SK-N-MC (cell line): ENCODE results near the gene DHX29.
A peak's percentile ranks its signal among the peaks of the same experiment; 100 is the strongest.

Experiments
- DNase-seq: peaks from one replicate; pipeline ENCODE4 v3.0.0-alpha.2; 2011; ENCODE audit warnings: low read depth, low spot score
- H3K27ac ChIP-seq: fragments of 200-600 bp; sonication (generic); 2 replicates; pipeline ENCODE4 v1.5.1; 2016; ENCODE audit warnings: mixed run types
- H3K36me3 ChIP-seq: fragments of 200-600 bp; sonication (generic); 2 replicates; pipeline ENCODE4 v1.6.1; 2017; ENCODE audit warnings: antibody characterized with exemption, low read length, mixed read lengths; ENCODE audit not compliant: insufficient read depth
- H3K4me3 ChIP-seq: fragments of 200-600 bp; sonication (generic); 2 replicates; pipeline ENCODE4 v1.5.1; 2016
- H3K9ac ChIP-seq: fragments of 200-600 bp; sonication (generic); 2 replicates; pipeline ENCODE4 v1.8.0; 2017; ENCODE audit warnings: mixed run types, mixed read lengths; ENCODE audit not compliant: insufficient read length
- H3K9me3 ChIP-seq: fragments of 200-600 bp; sonication (generic); 2 replicates; pipeline ENCODE4 v1.6.1; 2017; ENCODE audit warnings: low read depth, mild to moderate bottlenecking, antibody characterized with exemption, low read length, moderate library complexity, mixed read lengths
- EZH2 ChIP-seq: fragments of 200-600 bp; sonication (generic); IDR thresholded peaks from one replicate; pipeline ENCODE4 v1.6.1; 2017; ENCODE audit warnings: antibody characterized with exemption
- FOXP2 ChIP-seq: optimal IDR thresholded peaks from 2 replicates; pipeline ENCODE3; 2011; ENCODE audit warnings: mild to moderate bottlenecking, moderate library complexity; ENCODE audit not compliant: insufficient read depth; ENCODE audit errors: extremely low read length, control extremely low read depth
- POLR2AphosphoS5 ChIP-seq: IDR thresholded peaks from 2 replicates; pipeline ENCODE4 v1.6.1; 2012; ENCODE audit warnings: mild to moderate bottlenecking, low read depth, low read length, borderline replicate concordance

DHX29 gene

GRCh38 chr5:55232985-55233928 is 74.2 kb downstream of the DHX29 start, which contains the start of gene CCNO:
CCNO (minus strand) TSS chr5:55233608; CDS start chr5:55233523, 85 bp downstream.
- no peak within 1 kb of the TSS for H3K27ac ChIP-seq

GRCh38 chr5:55232271-55232984 is 75.1 kb downstream of the DHX29 start:
- H3K27ac ChIP-seq, result no peak overlapping the region
- peak overlapping the region; percentile 97 for H3K4me3 ChIP-seq
- no peak for DNase-seq
- H3K9ac ChIP-seq, result peak overlapping the region; percentile 69
- H3K36me3 ChIP-seq, result no peaks in the 10 kb centered on the region
- no peaks in the 10 kb centered on the region for H3K9me3 ChIP-seq
- TF ChIP-seq POLR2AphosphoS5 (peak; percentile 50; the same call in 1 of the 2 replicates), FOXP2 (no peak)

More at GRCh38 chr5:55232985-55233928, 74.2 kb downstream of the DHX29 start, which contains the start of gene CCNO:
- no peaks in the 10 kb centered on the region for H3K36me3 ChIP-seq
- peak within 1 kb of the TSS; percentile 97 for H3K4me3 ChIP-seq
- TF ChIP-seq FOXP2, result no peak
- peak; percentile 88 for TF ChIP-seq POLR2AphosphoS5
- no peaks in the 10 kb centered on the region for H3K9me3 ChIP-seq
- peak; percentile 22 for DNase-seq
- H3K9ac ChIP-seq, result peak within 1 kb of the TSS; percentile 69

- H3K36me3 ChIP-seq, result no peaks in the 10 kb centered on the region
- no peak for DNase-seq
- TF ChIP-seq POLR2AphosphoS5 (no peak), EZH2 (no peak), FOXP2 (no peak)
- peak overlapping the region; percentile 97 for H3K4me3 ChIP-seq
- no peak overlapping the region for H3K27ac ChIP-seq
- no peak overlapping the region for H3K9ac ChIP-seq
- no peaks in the 10 kb centered on the region for H3K9me3 ChIP-seq
These were observed 75.6 kb downstream of the DHX29 start for GRCh38 chr5:55231919-55232270.

GRCh38 chr5:55231029-55231918 is 76.2 kb downstream of the DHX29 start:
- H3K9ac ChIP-seq, result no peak overlapping the region

GRCh38 chr5:55230086-55230629 is 77.3 kb downstream of the DHX29 start:
- Histone ChIP-seq H3K9me3 (no peaks in the 10 kb centered on the region), H3K27ac (no peak overlapping the region), H3K9ac (no peak overlapping the region), H3K4me3 (no peak overlapping the region), H3K36me3 (no peaks in the 10 kb centered on the region)
- TF ChIP-seq FOXP2, result no peak
- no peak for TF ChIP-seq EZH2
- no peak for TF ChIP-seq POLR2AphosphoS5
- DNase-seq, result no peak

More at GRCh38 chr5:55231029-55231918, 76.2 kb downstream of the DHX29 start:
- no peak for DNase-seq
- TF ChIP-seq EZH2, result no peak
- no peak for TF ChIP-seq POLR2AphosphoS5
- no peak for TF ChIP-seq FOXP2
- Histone ChIP-seq H3K9me3 (no peaks in the 10 kb centered on the region), H3K4me3 (no peak overlapping the region), H3K27ac (no peak overlapping the region), H3K36me3 (no peaks in the 10 kb centered on the region)

- H3K9me3 ChIP-seq, result no peaks in the 10 kb centered on the region
- H3K27ac ChIP-seq, result no peak overlapping the region
- DNase-seq, result no peak
- H3K36me3 ChIP-seq, result no peaks in the 10 kb centered on the region
- peak overlapping the region; percentile 74 for H3K9ac ChIP-seq
- H3K4me3 ChIP-seq, result peak overlapping the region; percentile 92
- TF ChIP-seq FOXP2 (no peak), POLR2AphosphoS5 (no peak), EZH2 (no peak)
These were observed 79.6 kb downstream of the DHX29 start for GRCh38 chr5:55227664-55228430.

GRCh38 chr5:55226934-55227663 is 80.4 kb downstream of the DHX29 start, which contains the start of gene MCIDAS:
MCIDAS (minus strand) TSS chr5:55227315; CDS start chr5:55227138, 177 bp downstream.
- H3K9ac ChIP-seq, result peak within 1 kb of the TSS; percentile 74
- H3K27ac ChIP-seq, result no peak within 1 kb of the TSS

More at GRCh38 chr5:55226934-55227663, 80.4 kb downstream of the DHX29 start, which contains the start of gene MCIDAS:
- peak within 1 kb of the TSS; percentile 92 for H3K4me3 ChIP-seq
- H3K36me3 ChIP-seq, result no peaks in the 10 kb centered on the region; the same call in 1 of the 2 replicates
- no peak for DNase-seq
- H3K9me3 ChIP-seq, result no peaks in the 10 kb centered on the region
- TF ChIP-seq POLR2AphosphoS5 (peak; percentile 6; the same call in 1 of the 2 replicates), FOXP2 (no peak)
